Thyroid gland (tissue), 4 donors: ENCODE measurements around the gene NQO2.
A peak's percentile ranks its signal among the peaks of the same experiment; 100 is the strongest.

Experiments used
- CTCF ChIP-seq, 6 experiments: fragments of 200-600 bp in 3 of 6; fragments of 450-650 bp in 3 of 6; sonication (generic) in 3 of 6; IDR thresholded peaks; one replicate each; pipeline ENCODE4 v1.5.1; 2016 to 2019; ENCODE audit warnings: antibody characterized with exemption in 6 of 6, mild to moderate bottlenecking in 2 of 6, inconsistent platforms in 1 of 6, moderate library complexity in 1 of 6
- POLR2A ChIP-seq, 2 donors: fragments of 450-650 bp; IDR thresholded peaks; one replicate each; pipeline ENCODE4 v1.6.1; 2017; ENCODE audit warnings: antibody characterized with exemption in 2 of 2, mild to moderate bottlenecking in 2 of 2, moderate library complexity in 1 of 2

- TF ChIP-seq POLR2A (IDR thresholded peaks at IDR 0.05) (peak in 1 of 2 donors; percentile 51), CTCF (IDR thresholded peaks at IDR 0.05) (no peak)
Measured at GRCh38 chr6:2990248-2990931, 9.3 kb upstream of the NQO2 start.
